Measurements from ENCODE around the gene PPHLN1.

Gene PPHLN1

GRCh38 chr12:42473561-42473960, 147.6 kb downstream of the PPHLN1 start:
- H3K4me3 ChIP-seq (ENCODE audit: low read depth, low read length) = no peak overlapping the region
- no peak for TF ChIP-seq CTCF (IDR thresholded peaks at IDR 0.05; ENCODE audit: control insufficient read depth, extremely low read depth, insufficient read depth)
- DNase-seq (ENCODE audit: low read depth) = no peak

GRCh38 chr12:42474391-42474790, 148.4 kb downstream of the PPHLN1 start:
- DNase-seq (ENCODE audit: low read depth) = no peak
- TF ChIP-seq CTCF (IDR thresholded peaks at IDR 0.05; ENCODE audit: control insufficient read depth, extremely low read depth, insufficient read depth) = no peak
- no peak overlapping the region for H3K4me3 ChIP-seq (ENCODE audit: low read depth, low read length)

GRCh38 chr12:42475106-42475505, 149.1 kb downstream of the PPHLN1 start:
- no peak for DNase-seq (ENCODE audit: low read depth)
- TF ChIP-seq CTCF (IDR thresholded peaks at IDR 0.05; ENCODE audit: control insufficient read depth, extremely low read depth, insufficient read depth) = no peak
- no peak overlapping the region for H3K4me3 ChIP-seq (ENCODE audit: low read depth, low read length)

GRCh38 chr12:42477941-42478340, 152.0 kb downstream of the PPHLN1 start:
- no peak for TF ChIP-seq CTCF (IDR thresholded peaks at IDR 0.05; ENCODE audit: control insufficient read depth, extremely low read depth, insufficient read depth)
- H3K4me3 ChIP-seq (ENCODE audit: low read depth, low read length) = no peak overlapping the region
- DNase-seq (ENCODE audit: low read depth) = no peak

GRCh38 chr12:42481368-42481767, 155.4 kb downstream of the PPHLN1 start:
- H3K4me3 ChIP-seq (ENCODE audit: low read depth, low read length) = no peak overlapping the region
- TF ChIP-seq CTCF (IDR thresholded peaks at IDR 0.05; ENCODE audit: control insufficient read depth, extremely low read depth, insufficient read depth) = no peak

GRCh38 chr12:42482041-42482747, 156.2 kb downstream of the PPHLN1 start:
- no peak for TF ChIP-seq CTCF (IDR thresholded peaks at IDR 0.05; ENCODE audit: control insufficient read depth, extremely low read depth, insufficient read depth)
- DNase-seq (ENCODE audit: low read depth) = peak; percentile 15
- no peak overlapping the region for H3K4me3 ChIP-seq (ENCODE audit: low read depth, low read length)

More at GRCh38 chr12:42481368-42481767, 155.4 kb downstream of the PPHLN1 start:
- no peak for DNase-seq (ENCODE audit: low read depth)
